Tibial nerve (tissue), 4 donors: ENCODE results near the gene MYO1H.

Experiments used
- EP300 ChIP-seq, 2 donors: sonication (generic); formaldehyde crosslinking; IDR thresholded peaks; one replicate each; pipeline ENCODE4 v1.6.1; 2017; ENCODE audit warnings: antibody characterized with exemption in 2 of 2, mild to moderate bottlenecking in 1 of 2
- TF ChIP-seq, protein P1 (sequence below), 5 experiments: fragments of 200-600 bp in 3 of 5; fragments of 450-650 bp in 2 of 5; sonication (generic) in 3 of 5; IDR thresholded peaks; one replicate each; pipeline ENCODE4 v1.5.1; 2016 to 2019; ENCODE audit warnings: antibody characterized with exemption in 5 of 5, mild to moderate bottlenecking in 3 of 5, moderate library complexity in 2 of 5

DNA sequence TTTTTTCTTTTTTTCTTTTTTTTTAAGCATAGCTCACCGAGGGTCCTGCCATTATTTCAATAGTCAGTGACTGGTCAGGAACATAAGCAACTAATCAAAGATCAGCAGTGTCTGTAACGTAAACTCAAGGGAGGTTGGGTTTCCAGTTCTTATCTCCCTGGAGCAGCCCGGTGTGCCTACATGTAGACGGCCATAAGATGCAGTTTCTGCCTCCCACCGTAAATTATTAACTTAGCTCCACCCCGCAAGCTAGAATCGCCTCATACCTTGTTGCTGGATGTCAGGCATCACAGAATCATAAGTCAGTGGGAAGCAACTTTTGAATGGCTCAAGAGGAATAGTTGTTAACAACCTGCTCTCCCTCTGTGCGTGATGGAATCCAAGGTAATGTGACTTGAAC is at the start of gene MYO1H:
- TF ChIP-seq, protein P1, sequence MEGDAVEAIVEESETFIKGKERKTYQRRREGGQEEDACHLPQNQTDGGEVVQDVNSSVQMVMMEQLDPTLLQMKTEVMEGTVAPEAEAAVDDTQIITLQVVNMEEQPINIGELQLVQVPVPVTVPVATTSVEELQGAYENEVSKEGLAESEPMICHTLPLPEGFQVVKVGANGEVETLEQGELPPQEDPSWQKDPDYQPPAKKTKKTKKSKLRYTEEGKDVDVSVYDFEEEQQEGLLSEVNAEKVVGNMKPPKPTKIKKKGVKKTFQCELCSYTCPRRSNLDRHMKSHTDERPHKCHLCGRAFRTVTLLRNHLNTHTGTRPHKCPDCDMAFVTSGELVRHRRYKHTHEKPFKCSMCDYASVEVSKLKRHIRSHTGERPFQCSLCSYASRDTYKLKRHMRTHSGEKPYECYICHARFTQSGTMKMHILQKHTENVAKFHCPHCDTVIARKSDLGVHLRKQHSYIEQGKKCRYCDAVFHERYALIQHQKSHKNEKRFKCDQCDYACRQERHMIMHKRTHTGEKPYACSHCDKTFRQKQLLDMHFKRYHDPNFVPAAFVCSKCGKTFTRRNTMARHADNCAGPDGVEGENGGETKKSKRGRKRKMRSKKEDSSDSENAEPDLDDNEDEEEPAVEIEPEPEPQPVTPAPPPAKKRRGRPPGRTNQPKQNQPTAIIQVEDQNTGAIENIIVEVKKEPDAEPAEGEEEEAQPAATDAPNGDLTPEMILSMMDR (IDR thresholded peaks at IDR 0.05), result no peak
- no peak for TF ChIP-seq EP300 (IDR thresholded peaks at IDR 0.05)
